KOPT-K1 (cell line): ENCODE results near the gene ITPR1.

Experiments used
- H3K27ac ChIP-seq: fragments of 200-600 bp; sonication (generic); 2 replicates; pipeline ENCODE4 v1.5.1; 2016; ENCODE audit warnings: antibody characterized with exemption, mild to moderate bottlenecking, low read depth, low read length; ENCODE audit not compliant: poor library complexity, severe bottlenecking
- H3K36me3 ChIP-seq: fragments of 200-600 bp; sonication (generic); 2 replicates; pipeline ENCODE4 v1.5.1; 2017; ENCODE audit warnings: antibody characterized with exemption, mild to moderate bottlenecking, low read length, moderate library complexity; ENCODE audit not compliant: insufficient read depth
- H3K9me3 ChIP-seq: fragments of 200-600 bp; sonication (generic); 2 replicates; pipeline ENCODE4 v1.5.1; 2017; ENCODE audit warnings: antibody characterized with exemption, low read length, mild to moderate bottlenecking; ENCODE audit not compliant: insufficient read depth, poor library complexity, severe bottlenecking

Gene ITPR1

GRCh38 chr3:4731543-4732111, 238.5 kb downstream of the ITPR1 start:
- no peak overlapping the region for H3K27ac ChIP-seq
- H3K36me3 ChIP-seq = no peaks in the 10 kb centered on the region
- no peaks in the 10 kb centered on the region for H3K9me3 ChIP-seq

DNA sequence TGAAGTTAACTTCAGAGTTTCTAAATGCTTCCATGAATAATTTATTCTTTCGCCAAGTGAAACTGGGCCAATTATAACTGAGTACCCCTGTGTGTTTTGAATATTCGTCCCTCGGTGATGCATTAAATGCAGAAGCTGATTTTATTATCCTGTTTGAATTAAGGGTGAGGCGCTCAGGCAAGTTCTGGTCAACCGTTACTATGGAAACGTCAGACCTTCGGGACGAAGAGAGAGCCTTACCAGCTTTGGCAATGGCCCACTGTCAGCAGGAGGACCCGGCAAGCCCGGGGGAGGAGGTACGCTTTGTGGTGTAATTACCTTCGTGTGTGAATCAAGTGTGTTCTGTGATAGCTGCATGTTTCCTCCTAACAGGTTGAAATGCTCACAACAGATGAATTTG, 239.8 kb downstream of the ITPR1 start:
- no peak overlapping the region for H3K27ac ChIP-seq
- H3K36me3 ChIP-seq = no peaks in the 10 kb centered on the region
- no peaks in the 10 kb centered on the region for H3K9me3 ChIP-seq

DNA sequence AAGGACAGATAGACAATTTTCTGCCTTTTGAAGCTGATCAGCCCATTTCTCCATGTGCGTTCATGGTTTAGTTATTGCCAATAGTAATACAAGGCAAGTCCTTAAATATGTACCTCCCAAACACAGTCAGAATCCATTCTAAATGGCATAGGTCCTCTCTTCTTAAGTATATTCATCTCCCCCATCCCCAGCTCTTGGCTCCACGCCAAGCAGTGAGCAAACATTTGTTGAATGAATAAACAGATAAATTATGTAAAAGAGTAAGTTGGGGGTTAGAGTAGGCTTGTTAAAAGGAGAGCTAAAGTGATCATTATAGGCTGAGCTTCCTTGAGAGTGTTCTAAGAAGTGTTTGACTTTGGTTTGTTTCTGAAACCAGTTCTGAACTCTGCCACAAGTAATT, 241.3 kb downstream of the ITPR1 start:
- Histone ChIP-seq H3K9me3 (peaks cover 5% of the 10 kb centered on the region), H3K36me3 (no peaks in the 10 kb centered on the region), H3K27ac (no peak overlapping the region)

GRCh38 chr3:4735243-4735642, 242.1 kb downstream of the ITPR1 start:
- H3K27ac ChIP-seq = no peak overlapping the region
- H3K36me3 ChIP-seq = no peaks in the 10 kb centered on the region
- peaks cover 12% of the 10 kb centered on the region for H3K9me3 ChIP-seq

GRCh38 chr3:4736284-4736861, 243.2 kb downstream of the ITPR1 start:
- Histone ChIP-seq H3K36me3 (no peaks in the 10 kb centered on the region), H3K27ac (peak overlapping the region; percentile 53), H3K9me3 (peaks cover 12% of the 10 kb centered on the region)

DNA sequence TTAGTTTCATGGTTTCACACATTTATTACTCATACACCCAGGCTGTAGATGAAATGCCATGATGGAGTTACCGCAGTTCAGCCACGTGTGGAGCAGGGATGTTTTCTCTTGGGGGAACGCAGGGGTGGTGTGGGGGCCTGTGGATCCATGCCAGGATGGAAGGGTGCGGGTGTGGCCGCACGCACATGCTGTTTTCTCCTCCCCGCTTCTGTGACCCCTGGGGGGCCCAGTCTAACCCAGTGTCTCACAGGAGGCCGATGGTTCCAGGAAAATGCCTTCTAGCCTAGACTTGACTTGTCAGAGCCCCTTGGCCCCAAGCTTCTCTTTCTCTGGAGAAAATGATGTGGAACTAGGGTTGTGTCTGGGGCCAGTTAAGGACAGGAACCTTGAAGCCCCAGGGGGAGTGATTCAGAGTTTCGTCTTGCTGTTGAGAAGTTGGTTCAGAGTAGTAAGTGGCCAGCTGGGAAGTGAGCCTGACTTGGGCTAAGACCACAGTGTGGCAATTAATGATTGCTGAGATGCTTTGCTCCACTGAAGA, 245.7 kb downstream of the ITPR1 start:
- Histone ChIP-seq H3K36me3 (no peaks in the 10 kb centered on the region), H3K9me3 (peaks cover 12% of the 10 kb centered on the region), H3K27ac (peak overlapping the region; percentile 58)

GRCh38 chr3:4739289-4740236, 246.4 kb downstream of the ITPR1 start:
- Histone ChIP-seq H3K36me3 (no peaks in the 10 kb centered on the region), H3K27ac (peak overlapping the region; percentile 58), H3K9me3 (peaks cover 12% of the 10 kb centered on the region)

- Histone ChIP-seq H3K27ac (peak overlapping the region; percentile 58), H3K9me3 (peaks cover 12% of the 10 kb centered on the region)
Observed at GRCh38 chr3:4740397-4741105, 247.4 kb downstream of the ITPR1 start.

GRCh38 chr3:4741106-4741403, 247.9 kb downstream of the ITPR1 start:
- H3K27ac ChIP-seq = peak overlapping the region; percentile 58

More at GRCh38 chr3:4740397-4741105, 247.4 kb downstream of the ITPR1 start:
- no peaks in the 10 kb centered on the region for H3K36me3 ChIP-seq

GRCh38 chr3:4741404-4742307, 248.5 kb downstream of the ITPR1 start:
- Histone ChIP-seq H3K27ac (peak overlapping the region; percentile 58), H3K9me3 (peaks cover 12% of the 10 kb centered on the region), H3K36me3 (no peaks in the 10 kb centered on the region)

More at GRCh38 chr3:4741106-4741403, 247.9 kb downstream of the ITPR1 start:
- Histone ChIP-seq H3K9me3 (peaks cover 12% of the 10 kb centered on the region), H3K36me3 (no peaks in the 10 kb centered on the region)

DNA sequence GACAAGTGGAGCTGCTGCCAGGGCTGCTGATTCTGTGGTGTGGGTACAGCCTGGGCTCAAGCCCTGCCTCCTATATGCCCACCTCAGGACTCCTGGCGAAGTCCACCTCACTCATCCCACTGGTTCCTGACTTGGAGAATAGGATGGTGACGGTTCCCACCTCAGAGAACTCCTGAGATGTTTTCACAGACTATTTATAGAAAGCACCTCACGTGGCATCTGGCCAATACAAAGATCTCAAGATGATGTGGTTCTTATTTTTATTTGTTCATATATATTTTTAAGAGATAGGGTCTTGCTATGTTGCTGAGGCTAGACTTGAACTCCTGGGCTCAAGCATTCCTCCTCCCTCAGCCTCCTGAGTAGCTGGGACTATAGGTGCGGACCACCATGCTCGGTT, 249.2 kb downstream of the ITPR1 start:
- no peak overlapping the region for H3K27ac ChIP-seq
- H3K36me3 ChIP-seq = no peaks in the 10 kb centered on the region
- H3K9me3 ChIP-seq = peaks cover 12% of the 10 kb centered on the region

- no peak overlapping the region for H3K27ac ChIP-seq
- H3K9me3 ChIP-seq = peaks cover 12% of the 10 kb centered on the region
- no peaks in the 10 kb centered on the region for H3K36me3 ChIP-seq
Observed at GRCh38 chr3:4743371-4743770, 250.2 kb downstream of the ITPR1 start.

- Histone ChIP-seq H3K9me3 (peaks cover 5% of the 10 kb centered on the region), H3K36me3 (no peaks in the 10 kb centered on the region), H3K27ac (no peak overlapping the region)
Observed at GRCh38 chr3:4744405-4745234, 251.5 kb downstream of the ITPR1 start.
